ENCODE results near the gene GATA6.

Gene GATA6

DNA sequence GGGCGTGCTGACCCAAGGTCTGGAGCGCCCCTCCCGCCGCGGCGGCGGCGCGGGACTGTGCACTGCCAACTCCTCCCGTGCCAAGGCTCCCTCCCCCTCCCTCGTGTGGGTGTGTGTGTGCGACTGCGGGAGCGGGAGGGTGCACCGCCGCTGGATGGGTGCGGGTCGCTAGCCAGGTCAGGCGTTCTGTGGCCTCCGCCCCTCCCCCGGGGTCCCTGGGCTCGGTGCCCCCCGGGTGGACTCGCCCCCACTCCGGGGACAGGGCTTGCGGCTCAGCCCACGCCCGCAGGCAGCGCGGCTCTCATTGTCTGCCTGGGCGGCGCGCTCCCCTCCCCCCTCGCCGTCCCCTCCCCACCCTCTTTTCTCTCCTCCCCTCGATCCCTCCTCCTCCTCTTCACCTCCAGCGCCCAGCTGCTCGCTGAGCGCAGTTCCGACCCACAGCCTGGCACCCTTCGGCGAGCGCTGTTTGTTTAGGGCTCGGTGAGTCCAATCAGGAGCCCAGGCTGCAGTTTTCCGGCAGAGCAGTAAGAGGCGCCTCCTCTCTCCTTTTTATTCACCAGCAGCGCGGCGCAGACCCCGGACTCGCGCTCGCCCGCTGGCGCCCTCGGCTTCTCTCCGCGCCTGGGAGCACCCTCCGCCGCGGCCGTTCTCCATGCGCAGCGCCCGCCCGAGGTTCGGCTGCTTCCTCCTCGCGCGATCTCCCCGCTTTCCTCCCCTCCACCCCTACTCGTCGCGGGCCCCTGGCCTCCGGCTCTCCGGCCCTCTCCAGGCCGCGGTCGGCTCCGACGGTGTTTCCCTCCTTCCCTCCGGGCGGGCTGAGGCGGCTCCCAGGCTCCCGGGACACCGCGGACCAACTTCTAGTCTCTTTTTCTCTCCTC, at the start of gene GATA6:
Gene GATA6 (plus strand): TSS at position 579 of the 878 bp plus-strand sequence. CDS start 1,556 bp downstream, outside the sequence.
- Histone ChIP-seq H3K27me3 (peaks cover 45% of the 10 kb centered on the region), H3K9me3 (peaks cover 32% of the 10 kb centered on the region), H4K20me1 (peaks cover 43% of the 10 kb centered on the region), H3K36me3 (peaks cover 22% of the 10 kb centered on the region), H3K4me3 (peak within 1 kb of the TSS; percentile 89), H3K4me1 (peaks cover 17% of the 10 kb centered on the region), H3K4me2 (peak within 1 kb of the TSS; percentile 92), H3K27ac (peak within 1 kb of the TSS; percentile 84), H3K9ac (peak within 1 kb of the TSS; percentile 89)
- no peak for TF ChIP-seq Cebpa-rat (IDR thresholded peaks at IDR 0.05)

GRCh38 chr18:22124970-22125369, 44.4 kb upstream of the GATA6 start:
- Histone ChIP-seq H3K36me3 (no peaks in the 10 kb centered on the region), H3K4me1 (no peaks in the 10 kb centered on the region), H3K4me3 (no peak overlapping the region), H3K4me2 (no peak overlapping the region), H3K9ac (no peak overlapping the region), H4K20me1 (no peaks in the 10 kb centered on the region), H3K27ac (no peak overlapping the region), H3K27me3 (no peaks in the 10 kb centered on the region), H3K9me3 (no peaks in the 10 kb centered on the region)
- TF ChIP-seq Cebpa-rat (IDR thresholded peaks at IDR 0.05): no peak

DNA sequence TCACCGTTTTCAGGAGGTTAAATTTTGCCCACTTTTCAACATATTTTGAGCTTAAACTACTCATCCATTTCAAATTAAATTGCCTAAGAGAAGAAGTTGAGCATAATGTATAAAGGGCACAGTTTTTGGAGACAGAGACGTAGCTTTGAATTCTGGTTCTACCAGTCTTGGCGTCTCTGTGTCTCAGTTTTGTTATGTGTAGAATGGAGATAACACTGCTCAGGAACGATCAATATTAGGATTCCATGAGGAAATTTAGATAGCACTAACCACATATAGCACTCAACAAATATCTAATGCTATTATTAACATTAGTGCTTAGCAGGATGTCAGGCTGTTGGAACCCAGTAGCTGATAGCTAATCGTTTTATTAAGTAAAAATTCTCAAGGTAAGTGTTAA, 40.4 kb upstream of the GATA6 start:
- H3K9ac ChIP-seq: no peak overlapping the region
- no peaks in the 10 kb centered on the region for H3K9me3 ChIP-seq
- no peaks in the 10 kb centered on the region for H3K4me1 ChIP-seq
- no peaks in the 10 kb centered on the region for H3K27me3 ChIP-seq
- H3K4me3 ChIP-seq: no peak overlapping the region
- no peak overlapping the region for H3K27ac ChIP-seq
- H3K4me2 ChIP-seq: no peak overlapping the region
- no peak for TF ChIP-seq Cebpa-rat (IDR thresholded peaks at IDR 0.05)
- no peaks in the 10 kb centered on the region for H3K36me3 ChIP-seq
- H4K20me1 ChIP-seq: no peaks in the 10 kb centered on the region

- Histone ChIP-seq H3K9me3 (no peaks in the 10 kb centered on the region), H4K20me1 (no peaks in the 10 kb centered on the region), H3K27me3 (no peaks in the 10 kb centered on the region), H3K27ac (no peak overlapping the region), H3K4me3 (no peak overlapping the region), H3K4me2 (no peak overlapping the region), H3K9ac (no peak overlapping the region), H3K4me1 (no peaks in the 10 kb centered on the region), H3K36me3 (no peaks in the 10 kb centered on the region)
- no peak for TF ChIP-seq Cebpa-rat (IDR thresholded peaks at IDR 0.05)
Measured at GRCh38 chr18:22129778-22130177, 39.6 kb upstream of the GATA6 start.

DNA sequence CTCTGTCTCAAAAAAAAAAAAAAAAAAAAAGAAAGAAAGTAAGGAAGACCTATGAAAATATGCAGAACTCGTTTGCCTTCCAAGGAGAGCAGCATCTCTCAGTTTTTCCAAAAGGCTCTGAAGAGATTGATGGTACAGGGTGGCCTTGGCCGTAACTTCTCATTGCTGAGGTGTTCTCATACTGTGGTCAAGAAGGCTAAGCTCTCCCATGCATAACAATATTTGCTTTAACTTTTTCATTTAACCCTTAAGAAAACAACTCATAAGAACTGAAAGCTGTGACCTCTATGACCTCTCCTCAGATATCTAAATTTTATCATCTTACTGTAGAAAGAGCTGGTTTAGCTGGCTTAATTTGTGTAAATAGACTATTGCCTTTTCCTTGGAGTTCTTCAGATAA, 37.1 kb upstream of the GATA6 start:
- H4K20me1 ChIP-seq: no peaks in the 10 kb centered on the region
- H3K36me3 ChIP-seq: no peaks in the 10 kb centered on the region
- no peak overlapping the region for H3K4me3 ChIP-seq
- no peaks in the 10 kb centered on the region for H3K27me3 ChIP-seq
- no peaks in the 10 kb centered on the region for H3K9me3 ChIP-seq
- TF ChIP-seq Cebpa-rat (IDR thresholded peaks at IDR 0.05): no peak
- H3K9ac ChIP-seq: no peak overlapping the region
- H3K4me1 ChIP-seq: no peaks in the 10 kb centered on the region
- H3K4me2 ChIP-seq: no peak overlapping the region
- H3K27ac ChIP-seq: no peak overlapping the region

GRCh38 chr18:22132763-22133162, 36.6 kb upstream of the GATA6 start:
- no peaks in the 10 kb centered on the region for H3K9me3 ChIP-seq
- no peak overlapping the region for H3K27ac ChIP-seq
- no peak for TF ChIP-seq Cebpa-rat (IDR thresholded peaks at IDR 0.05)
- H3K4me1 ChIP-seq: no peaks in the 10 kb centered on the region
- no peak overlapping the region for H3K4me3 ChIP-seq
- no peak overlapping the region for H3K9ac ChIP-seq
- no peak overlapping the region for H3K4me2 ChIP-seq
- no peaks in the 10 kb centered on the region for H4K20me1 ChIP-seq
- H3K27me3 ChIP-seq: no peaks in the 10 kb centered on the region
- no peaks in the 10 kb centered on the region for H3K36me3 ChIP-seq

DNA sequence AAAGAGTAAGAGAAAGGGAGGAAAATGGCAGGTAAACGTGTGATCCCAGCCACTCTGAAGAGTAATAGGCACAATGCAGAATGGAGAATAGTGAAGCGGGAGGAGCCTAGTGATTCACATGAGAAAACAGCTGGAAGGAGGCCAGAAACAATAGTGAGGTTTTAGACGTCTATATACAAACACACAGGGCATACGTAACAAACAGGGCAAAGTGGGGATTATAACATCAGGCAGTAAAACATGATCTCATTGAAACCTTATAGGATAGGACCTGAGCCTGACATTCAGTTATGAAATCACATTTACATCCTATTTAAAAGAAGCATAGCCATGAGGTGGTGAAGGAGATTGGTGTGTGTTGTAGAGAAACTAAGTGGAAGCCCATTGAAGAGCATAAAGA, 33.0 kb upstream of the GATA6 start:
- no peaks in the 10 kb centered on the region for H4K20me1 ChIP-seq
- H3K27me3 ChIP-seq: no peaks in the 10 kb centered on the region
- no peaks in the 10 kb centered on the region for H3K4me1 ChIP-seq
- H3K27ac ChIP-seq: no peak overlapping the region
- H3K36me3 ChIP-seq: no peaks in the 10 kb centered on the region
- no peaks in the 10 kb centered on the region for H3K9me3 ChIP-seq
- H3K9ac ChIP-seq: no peak overlapping the region
- H3K4me2 ChIP-seq: no peak overlapping the region
- H3K4me3 ChIP-seq: no peak overlapping the region
- no peak for TF ChIP-seq Cebpa-rat (IDR thresholded peaks at IDR 0.05)

DNA sequence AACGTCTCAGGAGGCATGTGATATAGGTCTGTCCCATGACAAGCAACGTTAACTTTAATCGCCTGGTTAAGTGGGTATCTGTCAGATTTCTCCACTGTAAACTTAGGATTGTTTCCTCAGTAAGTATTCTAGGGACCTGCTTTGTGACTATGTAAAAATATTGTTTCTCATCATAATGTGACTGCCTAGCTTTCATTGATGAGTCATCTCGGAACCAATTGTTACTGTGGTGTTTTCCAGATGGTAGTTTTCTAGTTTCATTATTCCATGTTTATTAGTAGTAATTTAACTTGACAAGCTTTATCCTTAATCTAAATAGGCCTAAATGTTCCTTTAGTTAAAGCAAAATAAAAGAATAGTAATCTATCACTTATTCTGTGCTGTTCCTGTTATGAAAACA, 28.2 kb upstream of the GATA6 start:
- no peaks in the 10 kb centered on the region for H3K27me3 ChIP-seq
- H3K36me3 ChIP-seq: no peaks in the 10 kb centered on the region
- no peaks in the 10 kb centered on the region for H4K20me1 ChIP-seq
- TF ChIP-seq Cebpa-rat (IDR thresholded peaks at IDR 0.05): no peak
- H3K9ac ChIP-seq: no peak overlapping the region
- H3K4me1 ChIP-seq: no peaks in the 10 kb centered on the region
- no peak overlapping the region for H3K4me3 ChIP-seq
- H3K9me3 ChIP-seq: no peaks in the 10 kb centered on the region
- no peak overlapping the region for H3K4me2 ChIP-seq
- no peak overlapping the region for H3K27ac ChIP-seq

DNA sequence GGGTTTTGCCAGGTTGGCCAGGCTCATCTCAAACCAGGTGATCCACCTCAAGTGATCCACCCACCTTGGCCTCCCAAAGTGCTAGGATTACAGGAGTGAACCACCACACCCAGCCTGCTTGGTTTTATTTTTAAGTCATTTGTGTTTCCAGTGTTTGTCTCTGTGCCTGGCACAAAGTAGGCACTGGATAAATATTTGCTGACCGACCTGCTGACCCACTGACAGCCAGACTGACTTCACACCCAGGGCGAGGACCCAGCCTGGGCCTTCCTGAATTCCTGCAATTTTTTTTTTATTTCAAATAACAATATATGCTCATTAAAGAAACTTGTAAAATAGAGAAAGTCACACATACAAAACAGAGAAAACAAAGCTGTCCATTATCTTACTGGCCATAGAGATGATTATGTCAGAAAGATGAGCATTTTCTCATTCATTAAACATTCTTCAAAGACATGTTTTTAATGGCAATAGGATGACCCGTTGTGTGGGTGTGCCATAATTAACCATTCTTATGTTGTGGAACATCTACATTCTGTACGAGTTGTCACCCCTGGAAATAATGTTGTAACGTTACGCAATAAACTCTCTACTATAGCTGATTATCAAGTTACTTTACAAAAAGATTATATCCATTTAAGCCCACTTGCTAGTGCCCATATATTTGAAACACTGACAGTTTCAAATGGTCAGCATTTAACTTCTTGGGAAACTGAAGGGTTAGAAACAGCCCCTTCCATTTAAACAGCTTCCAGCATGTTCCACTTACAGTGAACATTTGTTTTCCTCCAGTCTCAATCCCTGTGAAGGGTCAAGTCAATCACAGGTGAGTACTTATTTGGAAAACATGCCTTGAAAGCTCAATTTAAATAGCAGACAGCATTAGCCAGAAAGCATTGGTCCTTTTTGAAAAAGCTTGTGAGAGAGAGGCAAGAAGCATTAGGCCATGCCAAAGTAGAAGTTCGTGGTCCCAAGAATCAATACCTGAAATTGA, 25.7 kb upstream of the GATA6 start:
- Histone ChIP-seq H3K9ac (no peak overlapping the region), H3K36me3 (no peaks in the 10 kb centered on the region), H3K4me2 (no peak overlapping the region), H3K4me1 (no peaks in the 10 kb centered on the region), H3K27ac (no peak overlapping the region), H4K20me1 (no peaks in the 10 kb centered on the region), H3K27me3 (no peaks in the 10 kb centered on the region), H3K9me3 (no peaks in the 10 kb centered on the region), H3K4me3 (no peak overlapping the region)
- TF ChIP-seq Cebpa-rat (IDR thresholded peaks at IDR 0.05): peak; percentile 75; the same call in 1 of the 2 replicates

DNA sequence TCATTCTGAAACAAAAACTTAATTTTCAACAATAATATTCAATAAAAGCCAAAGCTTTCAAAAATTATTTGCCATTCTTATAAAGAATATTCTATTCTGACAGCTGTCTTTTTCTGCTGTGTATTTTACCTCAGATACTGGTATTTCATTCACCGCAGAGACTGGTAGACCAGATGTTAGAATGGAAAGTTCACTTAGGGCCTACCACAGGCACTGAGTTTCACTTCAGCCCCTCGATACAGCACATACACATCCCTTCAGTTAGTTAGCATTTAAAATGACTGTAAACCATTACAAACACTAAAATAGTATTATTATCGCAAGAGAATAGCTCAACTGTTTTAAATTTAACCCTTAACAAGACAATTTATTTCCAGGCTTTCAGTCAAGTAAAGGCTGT, 24.2 kb upstream of the GATA6 start:
- Histone ChIP-seq H4K20me1 (no peaks in the 10 kb centered on the region), H3K27ac (no peak overlapping the region), H3K4me3 (no peak overlapping the region), H3K27me3 (no peaks in the 10 kb centered on the region), H3K9ac (no peak overlapping the region), H3K36me3 (no peaks in the 10 kb centered on the region), H3K4me1 (no peaks in the 10 kb centered on the region), H3K4me2 (no peak overlapping the region), H3K9me3 (no peaks in the 10 kb centered on the region)
- no peak for TF ChIP-seq Cebpa-rat (IDR thresholded peaks at IDR 0.05)
